Glutamatergic neuron (in vitro differentiated cells): Measurements from ENCODE around the gene AKAP3. TPM values are rescaled to one million over a fixed set of nuclear protein-coding genes. Genes with fewer than 3 reads are reported as not detected.

Source experiments
- DNase-seq: peaks from one replicate; pipeline ENCODE4 v3.0.0; 2022
- H3K27ac Mint-ChIP-seq: one replicate; pipeline ENCODE4 v1.8.0; 2020; ENCODE audit warnings: mild to moderate bottlenecking, mixed read lengths, inconsistent platforms; ENCODE audit not compliant: unreplicated experiment
- H3K27me3 Mint-ChIP-seq: one replicate; pipeline ENCODE4 v1.8.0; 2020; ENCODE audit warnings: mild to moderate bottlenecking, moderate library complexity, mixed read lengths, inconsistent platforms; ENCODE audit not compliant: unreplicated experiment
- H3K36me3 Mint-ChIP-seq: one replicate; pipeline ENCODE4 v1.8.0; 2020; ENCODE audit warnings: mild to moderate bottlenecking, mixed read lengths, inconsistent platforms; ENCODE audit not compliant: unreplicated experiment
- H3K4me1 Mint-ChIP-seq: one replicate; pipeline ENCODE4 v1.8.0; 2020; ENCODE audit warnings: mild to moderate bottlenecking, low read depth, mixed read lengths, inconsistent platforms; ENCODE audit not compliant: unreplicated experiment
- H3K4me3 Mint-ChIP-seq: one replicate; pipeline ENCODE4 v1.8.0; 2020; ENCODE audit warnings: mild to moderate bottlenecking, mixed read lengths, inconsistent platforms; ENCODE audit not compliant: unreplicated experiment
- H3K9me3 Mint-ChIP-seq: one replicate; pipeline ENCODE4 v1.8.0; 2020; ENCODE audit warnings: mild to moderate bottlenecking, moderate library complexity, mixed read lengths, inconsistent platforms; ENCODE audit not compliant: unreplicated experiment
- CTCF ChIP-seq: fragments of 200-600 bp; sonication (generic); IDR thresholded peaks from one replicate; pipeline ENCODE4 v1.5.0; 2021; ENCODE audit not compliant: partially characterized antibody, unreplicated experiment
- total RNA-seq: library from RNA; stranded (reverse); fragmentation: NEBNext Ultra II Directional; extraction: Animal tissue kit (Norgen Biotek cat#: 25700); gene quantifications from one replicate; pipeline ENCODE4 v1.2.1, GENCODE V29; 2021; ENCODE audit not compliant: unreplicated experiment

The AKAP3 gene
- total RNA-seq, 1 donor from 2014 or later, result 3.3 TPM

- Mint-ChIP-seq H3K36me3 (no peaks in the 10 kb centered on the region), H3K9me3 (no peaks in the 10 kb centered on the region), H3K4me1 (no peaks in the 10 kb centered on the region), H3K27me3 (peaks cover 2% of the 10 kb centered on the region), H3K27ac (no peak overlapping the region), H3K4me3 (no peak overlapping the region)
- TF ChIP-seq CTCF, result no peak
- no peak for DNase-seq
These were observed 57.6 kb downstream of the AKAP3 start for GRCh38 chr12:4591180-4591687.

- no peaks in the 10 kb centered on the region for H3K9me3 Mint-ChIP-seq
- no peak for TF ChIP-seq CTCF
- H3K4me1 Mint-ChIP-seq, result no peaks in the 10 kb centered on the region
These were observed 58.9 kb downstream of the AKAP3 start for GRCh38 chr12:4589941-4590340.

GRCh38 chr12:4588916-4589315 lies 59.9 kb downstream of the AKAP3 start:
- Mint-ChIP-seq H3K36me3 (no peaks in the 10 kb centered on the region), H3K4me1 (no peaks in the 10 kb centered on the region)

More at GRCh38 chr12:4589941-4590340, 58.9 kb downstream of the AKAP3 start:
- H3K4me3 Mint-ChIP-seq, result no peak overlapping the region
- peaks cover 2% of the 10 kb centered on the region for H3K27me3 Mint-ChIP-seq
- DNase-seq, result no peak
- H3K36me3 Mint-ChIP-seq, result no peaks in the 10 kb centered on the region
- H3K27ac Mint-ChIP-seq, result no peak overlapping the region

GRCh38 chr12:4587108-4587507 lies 61.7 kb downstream of the AKAP3 start:
- Mint-ChIP-seq H3K36me3 (no peaks in the 10 kb centered on the region), H3K4me1 (no peaks in the 10 kb centered on the region), H3K27me3 (peaks cover 2% of the 10 kb centered on the region), H3K4me3 (no peak overlapping the region), H3K9me3 (peaks cover 1% of the 10 kb centered on the region), H3K27ac (no peak overlapping the region)
- DNase-seq, result no peak
- TF ChIP-seq CTCF, result no peak

More at GRCh38 chr12:4588916-4589315, 59.9 kb downstream of the AKAP3 start:
- TF ChIP-seq CTCF, result no peak
- no peak for DNase-seq
- Mint-ChIP-seq H3K27me3 (peaks cover 2% of the 10 kb centered on the region), H3K9me3 (no peaks in the 10 kb centered on the region), H3K27ac (no peak overlapping the region), H3K4me3 (no peak overlapping the region)

- no peak for TF ChIP-seq CTCF
- Mint-ChIP-seq H3K36me3 (no peaks in the 10 kb centered on the region), H3K27ac (no peak overlapping the region), H3K4me1 (no peaks in the 10 kb centered on the region), H3K9me3 (peaks cover 1% of the 10 kb centered on the region), H3K4me3 (no peak overlapping the region), H3K27me3 (peaks cover 2% of the 10 kb centered on the region)
- no peak for DNase-seq
These were observed 62.4 kb downstream of the AKAP3 start for GRCh38 chr12:4586500-4586899.
